ENCODE data around the gene RSRC2. TPM values are rescaled to one million over a fixed set of nuclear protein-coding genes. Genes with fewer than 3 reads are reported as not detected.

Gene RSRC2
- total RNA-seq, 2 experiments from 2014 or later, result 106 to 115 TPM

- Mint-ChIP-seq H3K36me3 (peaks cover 42% of the 10 kb centered on the region), H3K4me3 (no peak overlapping the region), H3K27ac (no peak overlapping the region), H3K9me3 (no peaks in the 10 kb centered on the region), H3K27me3 (no peaks in the 10 kb centered on the region), H3K4me1 (ENCODE audit: low read depth) (no peaks in the 10 kb centered on the region)
- ChIA-PET CTCF (interaction anchor here (0.6 to 1.4 kb wide), 2 partner anchors 12 to 185 kb away, joined by 4 read pairs; no protein-coding TSS in a partner anchor), POLR2A (interaction anchor here (1.7 kb wide), 1 partner anchor 11 kb away, joined by 8 read pairs; the partner anchor contains the start of genes KNTC1 and RSRC2)
- DNase-seq, result no peak
- intact Hi-C loops (cut with micrococcal nuclease), result no loop called here
These were observed 11.8 kb upstream of the RSRC2 start for GRCh38 chr12:122538496-122538895.

- intact Hi-C loops (cut with micrococcal nuclease), result no loop called here
- Mint-ChIP-seq H3K27me3 (no peaks in the 10 kb centered on the region), H3K4me1 (ENCODE audit: low read depth) (no peaks in the 10 kb centered on the region), H3K27ac (no peak overlapping the region), H3K4me3 (no peak overlapping the region), H3K9me3 (no peaks in the 10 kb centered on the region), H3K36me3 (peaks cover 41% of the 10 kb centered on the region)
- no peak for DNase-seq
- CTCF ChIA-PET, result interaction anchor here (0.8 to 1.4 kb wide), 2 partner anchors 13 to 64 kb away, joined by 3 to 4 read pairs; no protein-coding TSS in a partner anchor
- POLR2A ChIA-PET, result interaction anchor here (0.9 kb wide), 1 partner anchor 19 kb away, joined by 4 read pairs; no protein-coding TSS in a partner anchor
These were observed 10.3 kb upstream of the RSRC2 start for GRCh38 chr12:122537021-122537420.

GRCh38 chr12:122533856-122534255, 7.1 kb upstream of the RSRC2 start:
- Mint-ChIP-seq H3K27ac (no peak overlapping the region), H3K4me3 (no peak overlapping the region), H3K36me3 (peaks cover 40% of the 10 kb centered on the region), H3K9me3 (no peaks in the 10 kb centered on the region), H3K4me1 (ENCODE audit: low read depth) (peaks cover 8% of the 10 kb centered on the region), H3K27me3 (no peaks in the 10 kb centered on the region)
- CTCF ChIA-PET, result no interaction called here
- POLR2A ChIA-PET, result no interaction called here
- no peak for DNase-seq
- intact Hi-C loops (cut with micrococcal nuclease), result no loop called here

- ChIA-PET POLR2A (interaction anchor here (13.6 kb wide), 1 partner anchor 28 kb away, joined by 215 read pairs; the partner anchor contains the start of gene ZCCHC8), CTCF (no interaction called here)
- no peak overlapping the region for H3K4me3 Mint-ChIP-seq
- H3K27ac Mint-ChIP-seq, result no peak overlapping the region
- H3K36me3 Mint-ChIP-seq, result peaks cover 37% of the 10 kb centered on the region
- H3K4me1 Mint-ChIP-seq (ENCODE audit: low read depth), result peaks cover 16% of the 10 kb centered on the region
- no peaks in the 10 kb centered on the region for H3K27me3 Mint-ChIP-seq
- H3K9me3 Mint-ChIP-seq, result no peaks in the 10 kb centered on the region
- intact Hi-C loops (cut with micrococcal nuclease), result loop anchor here (5.0 kb wide), 2 partner anchors 117 to 903 kb away; no protein-coding TSS in a partner anchor
- DNase-seq, result no peak
These were observed 2.3 kb upstream of the RSRC2 start for GRCh38 chr12:122528992-122529391.

- CTCF ChIA-PET, result interaction anchor here (2.4 kb wide), 1 partner anchor 129 kb away, joined by 13 read pairs; no protein-coding TSS in a partner anchor
- DNase-seq, result no peak
- Mint-ChIP-seq H3K4me1 (ENCODE audit: low read depth) (peaks cover 21% of the 10 kb centered on the region), H3K27ac (no peak overlapping the region), H3K9me3 (no peaks in the 10 kb centered on the region), H3K4me3 (no peak overlapping the region), H3K36me3 (peaks cover 38% of the 10 kb centered on the region), H3K27me3 (no peaks in the 10 kb centered on the region)
- intact Hi-C loops (cut with micrococcal nuclease), result loop anchor here (5.0 kb wide), 2 partner anchors 116 to 904 kb away; no protein-coding TSS in a partner anchor
- POLR2A ChIA-PET, result interaction anchor here (13.6 kb wide), 1 partner anchor 27 kb away, joined by 215 read pairs; the partner anchor contains the start of gene ZCCHC8
These were observed 1.8 kb upstream of the RSRC2 start for GRCh38 chr12:122528582-122528981.

- H3K27ac Mint-ChIP-seq, result no peak overlapping the region
- POLR2A ChIA-PET, result interaction anchor here (1.1 to 13.6 kb wide), 5 partner anchors 12 to 301 kb away, joined by 3 to 215 read pairs (median 7); partner anchors contain the start of gene ZCCHC8
- H3K36me3 Mint-ChIP-seq, result peaks cover 38% of the 10 kb centered on the region
- peak; percentile 55 for DNase-seq
- intact Hi-C loops (cut with micrococcal nuclease), result loop anchor here (1.0 to 5.0 kb wide), 7 partner anchors 26 to 905 kb away; partner anchors contain the start of genes DENR, DIABLO, MPHOSPH9 and MTRFR
- H3K4me3 Mint-ChIP-seq, result no peak overlapping the region
- CTCF ChIA-PET, result interaction anchor here (1.9 to 2.4 kb wide), 2 partner anchors 27 to 128 kb away, joined by 8 to 13 read pairs; partner anchors contain the start of gene ZCCHC8
- H3K4me1 Mint-ChIP-seq (ENCODE audit: low read depth), result peaks cover 30% of the 10 kb centered on the region
- no peaks in the 10 kb centered on the region for H3K27me3 Mint-ChIP-seq
- H3K9me3 Mint-ChIP-seq, result no peaks in the 10 kb centered on the region
These were observed 775 bp upstream of the RSRC2 start for GRCh38 chr12:122527478-122527944.

GRCh38 chr12:122523846-122524718, 2.7 kb downstream of the RSRC2 start:
- H3K9me3 Mint-ChIP-seq, result no peaks in the 10 kb centered on the region
- peaks cover 48% of the 10 kb centered on the region for H3K4me1 Mint-ChIP-seq (ENCODE audit: low read depth)
- CTCF ChIA-PET, result interaction anchor here (1.0 kb wide), 2 partner anchors 52 to 125 kb away, joined by 3 to 4 read pairs; no protein-coding TSS in a partner anchor

GRCh38 chr12:122523280-122523679, 3.5 kb downstream of the RSRC2 start:
- ChIA-PET POLR2A (interaction anchor here (0.7 to 13.6 kb wide), 2 partner anchors 22 to 236 kb away, joined by 4 to 215 read pairs; partner anchors contain the start of gene ZCCHC8), CTCF (interaction anchor here (1.1 kb wide), 1 partner anchor 33 kb away, joined by 3 read pairs; no protein-coding TSS in a partner anchor)
- DNase-seq, result no peak
- H3K4me1 Mint-ChIP-seq (ENCODE audit: low read depth), result peaks cover 53% of the 10 kb centered on the region
- H3K27ac Mint-ChIP-seq, result peak overlapping the region; percentile 41
- H3K9me3 Mint-ChIP-seq, result no peaks in the 10 kb centered on the region
- intact Hi-C loops (cut with micrococcal nuclease), result no loop called here
- no peak overlapping the region for H3K4me3 Mint-ChIP-seq
- peaks cover 61% of the 10 kb centered on the region for H3K36me3 Mint-ChIP-seq
- H3K27me3 Mint-ChIP-seq, result no peaks in the 10 kb centered on the region

More at GRCh38 chr12:122523846-122524718, 2.7 kb downstream of the RSRC2 start:
- POLR2A ChIA-PET, result interaction anchor here (0.7 to 13.6 kb wide), 2 partner anchors 23 to 235 kb away, joined by 4 to 215 read pairs; partner anchors contain the start of gene ZCCHC8
- intact Hi-C loops (cut with micrococcal nuclease), result no loop called here
- no peak for DNase-seq
- Mint-ChIP-seq H3K4me3 (no peak overlapping the region), H3K27ac (peak overlapping the region; percentile 41), H3K27me3 (no peaks in the 10 kb centered on the region), H3K36me3 (peaks cover 54% of the 10 kb centered on the region)

- ChIA-PET CTCF (no interaction called here), POLR2A (interaction anchor here (13.6 kb wide), 1 partner anchor 19 kb away, joined by 215 read pairs; the partner anchor contains the start of gene ZCCHC8)
- intact Hi-C loops (cut with micrococcal nuclease), result no loop called here
- Mint-ChIP-seq H3K4me1 (ENCODE audit: low read depth) (peaks cover 63% of the 10 kb centered on the region), H3K9me3 (no peaks in the 10 kb centered on the region), H3K27ac (peak overlapping the region; percentile 35), H3K4me3 (no peak overlapping the region), H3K27me3 (no peaks in the 10 kb centered on the region), H3K36me3 (peaks cover 83% of the 10 kb centered on the region)
- DNase-seq, result no peak
These were observed 6.1 kb downstream of the RSRC2 start for GRCh38 chr12:122520676-122521075.

- DNase-seq, result no peak
- Mint-ChIP-seq H3K4me3 (no peak overlapping the region), H3K4me1 (ENCODE audit: low read depth) (peaks cover 64% of the 10 kb centered on the region), H3K36me3 (peaks cover 80% of the 10 kb centered on the region), H3K9me3 (no peaks in the 10 kb centered on the region), H3K27me3 (no peaks in the 10 kb centered on the region), H3K27ac (peak overlapping the region; percentile 26)
- POLR2A ChIA-PET, result interaction anchor here (0.6 to 13.6 kb wide), 2 partner anchors 18 to 103 kb away, joined by 5 to 215 read pairs; partner anchors contain the start of gene ZCCHC8
- CTCF ChIA-PET, result interaction anchor here (0.6 to 1.0 kb wide), 2 partner anchors 19 to 253 kb away, joined by 3 to 4 read pairs; partner anchors contain the start of gene ZCCHC8
- intact Hi-C loops (cut with micrococcal nuclease), result no loop called here
These were observed 7.3 kb downstream of the RSRC2 start for GRCh38 chr12:122519418-122519817.

- ChIA-PET CTCF (interaction anchor here (1.0 kb wide), 1 partner anchor 18 kb away, joined by 3 read pairs; the partner anchor contains the start of gene ZCCHC8), POLR2A (interaction anchor here (0.6 to 13.6 kb wide), 2 partner anchors 18 to 104 kb away, joined by 5 to 215 read pairs; partner anchors contain the start of gene ZCCHC8)
- no peak for DNase-seq
These were observed 7.8 kb downstream of the RSRC2 start for GRCh38 chr12:122518908-122519307.

More at GRCh38 chr12:122518908-122519307, 7.8 kb downstream of the RSRC2 start:
- Mint-ChIP-seq H3K9me3 (no peaks in the 10 kb centered on the region), H3K4me1 (ENCODE audit: low read depth) (peaks cover 59% of the 10 kb centered on the region), H3K36me3 (peaks cover 77% of the 10 kb centered on the region), H3K27me3 (no peaks in the 10 kb centered on the region), H3K4me3 (no peak overlapping the region), H3K27ac (peak overlapping the region; percentile 58)
- intact Hi-C loops (cut with micrococcal nuclease), result no loop called here

Data from activated CD4-positive, alpha-beta memory T cell treated with anti-CD3 and anti-CD28 coated beads for 36 hours (primary cell).